GM18868 (cell line): ENCODE data around the gene BEAN1.

Experiments used
- ATAC-seq: cut with Tn5 transposase; IDR thresholded peaks from one replicate; pipeline ENCODE4 v1.9.1; 2021; ENCODE audit warnings: mild to moderate bottlenecking, moderate library complexity; ENCODE audit not compliant: unreplicated experiment

Gene BEAN1

DNA sequence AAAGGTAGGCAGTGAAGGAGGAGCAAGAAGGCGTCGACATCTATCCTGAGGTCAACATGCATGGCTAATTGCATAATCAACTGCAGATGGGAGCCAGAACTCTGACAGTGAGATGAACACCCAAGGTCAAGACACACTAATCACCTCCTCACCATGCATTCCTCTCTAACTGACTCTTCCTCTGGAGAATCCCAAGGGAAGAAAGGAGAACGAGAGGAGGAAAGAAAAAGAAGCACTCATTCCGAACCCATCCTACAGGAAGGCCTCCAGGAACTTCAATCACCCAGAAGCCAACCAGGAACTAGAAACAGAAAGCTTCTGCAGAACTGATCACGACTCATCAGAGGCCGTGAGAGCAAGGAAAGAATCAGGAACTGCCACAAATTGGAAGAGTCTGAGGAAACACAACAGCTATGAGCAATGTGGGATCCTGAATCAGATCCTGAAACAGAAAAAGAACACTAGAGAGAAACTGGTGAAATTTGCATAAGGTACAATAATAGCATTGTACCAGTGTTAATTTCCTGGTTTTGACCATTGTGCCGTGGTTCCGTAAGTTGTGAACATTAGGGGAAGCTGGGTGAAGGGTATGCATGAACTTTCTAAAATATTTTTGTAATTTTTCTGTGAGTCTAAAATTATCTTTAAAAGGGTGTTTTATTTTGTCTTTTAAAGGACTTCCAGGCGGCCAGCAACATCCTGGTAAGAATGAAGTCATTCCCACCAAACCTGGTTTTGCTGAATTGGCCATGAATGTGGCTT lies 10.0 kb upstream of the BEAN1 start:
- ATAC-seq: no peak

DNA sequence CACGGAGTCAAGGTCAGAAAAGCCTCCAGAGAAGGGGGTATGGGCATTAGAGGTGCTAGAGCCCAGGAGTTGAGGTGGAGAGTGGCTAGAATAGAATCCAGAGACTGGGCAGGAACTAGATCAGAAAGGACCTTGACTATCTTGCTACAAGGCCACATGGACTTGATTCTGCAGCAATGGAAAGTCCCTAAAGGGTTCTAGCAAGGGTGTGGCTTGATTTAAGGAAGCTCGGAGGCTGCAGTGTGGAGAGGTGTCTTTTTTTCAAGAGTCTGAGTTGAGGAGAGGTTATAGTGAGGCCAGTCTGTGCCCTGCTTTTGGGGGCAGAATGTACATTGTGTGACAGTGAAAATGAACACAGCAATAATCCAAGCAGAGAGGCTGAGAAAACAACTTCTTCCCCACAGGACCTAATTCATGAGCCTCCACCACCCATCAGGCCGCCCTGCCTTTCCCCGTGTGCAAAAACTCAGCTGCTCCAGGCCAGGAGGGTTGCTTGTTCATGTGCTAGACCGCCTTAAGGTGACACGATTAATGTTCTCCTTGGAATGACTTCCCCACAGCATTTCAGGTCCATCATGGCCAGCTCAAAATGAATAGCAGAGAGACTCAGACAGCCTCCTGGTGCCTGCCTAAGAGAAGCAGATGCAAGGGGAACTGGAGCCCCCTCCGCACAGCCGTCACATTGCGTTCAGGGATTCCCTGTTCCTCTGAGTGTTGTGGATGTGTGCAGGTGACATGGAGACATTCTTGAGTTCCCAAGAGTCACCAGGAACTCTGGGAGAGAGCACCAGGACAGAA lies 8.7 kb upstream of the BEAN1 start:
- ATAC-seq: no peak

DNA sequence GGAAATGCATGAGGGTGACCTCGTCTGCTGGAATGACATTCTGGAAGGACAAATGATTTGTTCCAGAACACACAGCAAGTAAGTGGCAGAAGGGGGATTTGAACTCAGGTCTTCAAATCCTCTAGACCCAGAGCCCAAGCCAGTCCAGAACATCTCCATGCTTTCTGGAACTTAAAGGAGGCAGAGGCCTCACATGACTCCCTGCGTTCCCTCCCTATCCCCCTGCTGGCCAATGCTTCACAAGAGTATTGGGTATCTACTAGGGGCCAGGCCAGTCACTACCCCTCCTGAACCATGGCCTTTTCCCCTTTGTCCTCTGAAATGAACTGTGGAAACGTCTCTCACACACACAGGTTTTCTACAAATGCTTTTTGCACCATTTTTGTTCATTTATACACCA lies 7.6 kb upstream of the BEAN1 start:
- ATAC-seq: no peak

DNA sequence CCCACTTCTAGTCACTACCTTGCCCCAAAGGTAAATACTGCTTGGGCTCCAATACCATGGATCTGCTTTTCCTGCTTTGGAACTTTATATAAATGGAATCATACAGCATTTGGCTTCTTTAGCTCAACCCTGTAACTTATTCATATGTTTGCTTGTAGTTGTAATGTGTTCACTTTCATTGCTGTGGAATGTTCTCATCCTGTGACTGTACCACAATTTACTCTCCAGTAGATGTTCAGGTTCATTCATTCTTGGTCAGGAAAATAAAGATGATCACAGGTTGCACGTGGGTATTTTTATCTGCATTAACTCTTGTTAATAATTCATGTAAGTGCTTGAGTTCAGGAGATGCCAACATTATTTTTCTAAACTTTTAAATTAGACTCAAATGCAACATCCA lies 6.7 kb upstream of the BEAN1 start:
- ATAC-seq: no peak

DNA sequence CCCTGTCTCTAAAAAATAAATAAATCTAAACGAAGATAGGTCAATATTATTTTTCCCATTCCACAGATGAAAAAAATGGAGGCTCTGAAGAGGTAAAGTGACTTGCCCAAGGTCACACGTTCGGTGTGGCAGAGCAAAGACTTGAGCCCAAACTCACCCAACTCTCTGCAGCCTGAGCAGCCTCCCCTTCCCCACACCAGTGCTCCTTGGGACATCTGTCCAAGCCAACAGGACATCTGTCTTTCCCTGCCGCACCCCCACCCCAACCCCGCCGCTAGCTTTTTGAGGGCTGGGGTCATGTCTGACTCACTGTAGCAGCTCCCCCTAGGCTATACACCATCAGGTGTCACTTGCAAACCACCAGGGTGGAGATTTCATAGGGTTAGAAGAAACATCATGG lies 5.2 kb upstream of the BEAN1 start:
- ATAC-seq: no peak

DNA sequence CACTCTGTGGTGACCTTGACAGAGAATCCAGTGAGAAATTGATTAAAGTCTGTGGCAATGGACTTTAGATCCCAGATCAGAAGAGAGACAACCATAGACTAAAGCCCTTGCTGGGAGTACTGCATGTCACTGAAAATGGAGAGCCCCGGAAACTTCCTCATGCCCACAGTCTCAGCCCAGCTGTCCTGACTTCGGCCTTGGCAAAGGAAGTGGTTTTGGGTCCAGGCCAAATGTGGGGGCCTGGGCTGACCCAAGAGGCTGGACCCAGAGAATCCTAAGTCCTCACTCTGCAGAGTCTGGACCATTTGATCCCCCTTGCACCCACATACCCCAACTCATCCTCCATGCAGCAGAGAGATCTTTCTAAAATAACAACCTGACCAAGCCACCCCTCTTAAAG lies 4.7 kb upstream of the BEAN1 start:
- no peak for ATAC-seq

DNA sequence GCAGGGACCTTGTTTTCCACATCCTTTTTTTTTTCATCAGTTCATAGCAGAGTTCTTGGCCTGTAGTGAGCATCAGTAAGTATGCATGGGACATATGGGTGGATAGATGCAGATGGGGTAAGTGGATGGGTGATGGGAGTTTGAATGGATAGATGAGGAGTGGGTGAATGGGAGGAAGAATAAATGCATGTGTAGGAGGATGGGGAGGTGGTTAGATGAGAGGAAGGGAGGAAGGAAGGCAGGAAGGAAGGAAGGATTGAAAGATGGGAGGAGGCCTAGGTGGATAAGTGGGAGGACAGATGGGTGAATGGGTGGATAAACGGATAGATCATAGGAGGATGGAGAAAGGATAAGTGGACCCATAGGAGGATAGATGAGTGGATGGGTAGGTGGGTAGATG lies 3.9 kb upstream of the BEAN1 start:
- ATAC-seq: no peak

DNA sequence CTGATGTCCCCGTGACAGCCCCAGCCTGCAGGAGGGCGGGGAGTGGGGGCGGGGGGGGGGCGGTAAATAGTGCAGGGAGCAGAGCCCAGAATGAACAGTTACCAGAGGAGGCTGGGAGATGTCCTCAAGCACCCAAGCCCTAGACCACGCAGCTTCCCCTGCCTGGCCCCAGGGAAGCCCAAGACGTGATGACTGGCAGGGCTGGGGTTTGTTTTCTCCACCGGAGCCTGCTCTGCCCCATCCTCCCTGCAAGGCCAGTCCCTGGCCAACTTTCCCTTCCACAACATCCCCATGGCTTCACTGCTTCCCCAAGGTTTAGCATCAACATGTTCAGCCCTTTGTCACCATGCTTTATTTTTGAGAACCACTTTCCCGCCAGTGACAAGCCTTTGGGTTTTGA lies 1.4 kb upstream of the BEAN1 start:
- no peak for ATAC-seq

DNA sequence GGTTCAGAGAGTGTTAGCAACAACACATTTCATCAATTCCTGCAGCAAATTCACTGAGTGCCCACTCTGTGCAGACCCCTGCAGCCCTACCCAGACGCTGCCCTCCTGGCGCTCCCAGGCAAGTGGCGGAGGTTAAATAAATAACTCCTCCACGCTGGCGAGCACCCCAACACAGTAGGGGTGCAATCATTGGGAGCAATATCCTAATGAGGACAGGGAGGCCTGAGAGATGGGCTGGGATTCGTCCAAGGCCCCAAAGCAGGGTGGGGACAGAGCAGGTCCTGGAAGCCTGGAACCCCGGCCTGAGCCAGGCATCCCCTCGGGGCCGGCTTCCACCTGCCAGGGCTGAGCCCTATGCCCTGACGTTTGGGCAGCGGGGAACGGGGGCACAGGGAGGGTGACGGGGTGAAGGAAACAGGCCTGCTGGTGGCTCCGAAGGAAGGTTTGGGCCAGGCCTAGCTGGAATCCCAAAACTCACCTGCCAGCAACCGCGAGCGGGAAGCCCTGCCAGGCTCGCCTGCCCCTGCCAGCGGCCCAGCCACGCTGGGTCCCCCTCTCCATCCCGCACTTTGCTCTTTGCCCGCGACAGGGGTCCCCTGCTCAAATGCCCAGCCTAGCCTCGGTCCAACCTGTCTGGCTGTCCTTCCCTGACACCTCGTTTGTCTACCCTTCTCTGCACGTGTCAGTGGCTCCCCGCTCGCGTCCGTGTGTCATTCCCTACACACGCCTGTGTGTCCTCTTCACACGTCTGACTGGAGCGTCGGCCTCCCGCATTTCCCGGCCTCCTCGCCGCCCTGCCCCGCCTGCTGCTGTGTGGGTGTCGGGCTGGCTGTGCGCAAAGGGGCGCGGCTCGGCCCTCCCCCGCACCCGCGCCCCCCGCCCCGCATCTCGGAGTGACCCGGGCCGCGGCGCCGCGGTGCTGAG lies 721 bp upstream of the BEAN1 start:
- ATAC-seq: no peak

DNA sequence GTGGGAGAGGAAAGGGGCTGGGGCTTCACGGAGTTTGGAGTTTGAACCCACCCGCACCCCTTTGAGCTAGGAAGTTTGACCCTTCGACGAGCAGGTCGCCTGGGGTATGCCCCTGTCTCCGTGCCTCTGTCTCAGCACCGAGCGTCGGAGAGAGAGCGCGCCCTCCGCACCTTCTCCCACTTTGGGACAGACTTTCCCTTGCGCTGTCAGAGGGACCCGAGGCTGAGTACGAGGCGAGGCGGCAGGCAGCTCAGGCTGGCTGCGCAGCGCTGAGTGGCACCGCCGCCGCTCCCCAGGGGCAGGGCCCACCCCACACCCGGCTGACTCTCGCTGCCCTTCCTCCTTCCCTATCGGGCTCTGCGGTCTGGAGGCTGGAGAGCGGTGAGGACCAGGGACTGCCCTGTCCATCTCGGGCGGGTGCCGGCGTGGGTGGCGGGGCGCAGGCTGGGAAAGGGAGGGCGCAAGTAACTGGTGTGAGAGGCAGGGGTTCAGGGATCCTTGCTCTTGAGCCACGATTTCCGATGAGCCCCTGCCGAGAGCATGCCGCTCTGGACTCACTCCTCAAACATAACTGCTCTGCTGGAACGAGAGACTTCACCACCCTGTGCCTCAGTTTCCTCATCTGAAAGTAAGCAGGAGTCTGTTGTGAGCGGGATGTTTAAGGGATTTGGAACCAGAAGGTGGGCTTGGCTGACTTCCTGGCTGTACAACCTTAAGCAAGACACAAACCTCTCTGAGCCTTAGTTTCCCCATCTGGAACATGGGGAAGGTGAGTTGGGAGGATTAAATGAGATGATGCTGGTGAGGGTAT lies 981 bp downstream of the BEAN1 start:
- no peak for ATAC-seq

DNA sequence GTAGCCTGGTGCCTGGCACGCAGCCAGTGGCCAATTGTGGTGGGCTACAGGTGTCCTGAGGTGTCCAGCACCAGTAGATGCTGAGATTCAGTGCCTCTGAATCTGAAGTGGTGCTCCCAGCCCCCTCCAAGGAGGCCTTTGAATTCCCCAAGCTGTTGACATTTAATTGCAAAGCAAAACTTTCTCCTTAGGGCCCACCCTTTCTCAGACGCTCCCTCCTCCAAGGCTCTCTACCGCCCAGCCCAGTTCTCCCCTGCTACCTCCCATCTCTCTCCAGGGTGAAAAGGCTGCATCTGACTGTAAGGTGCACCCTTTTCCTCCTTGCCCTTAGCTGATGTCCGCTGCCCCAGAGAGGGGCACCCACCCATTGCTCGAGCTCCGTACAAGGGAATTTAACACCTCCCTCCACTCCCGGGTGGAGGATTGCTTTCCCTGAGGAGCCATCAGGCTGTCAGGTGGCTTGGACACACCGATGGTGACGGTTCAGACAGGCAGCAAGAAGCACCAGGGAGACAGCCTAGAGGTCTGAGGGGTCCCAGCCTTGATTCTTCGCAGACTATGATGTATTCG lies 1.7 kb downstream of the BEAN1 start:
- ATAC-seq: no peak

DNA sequence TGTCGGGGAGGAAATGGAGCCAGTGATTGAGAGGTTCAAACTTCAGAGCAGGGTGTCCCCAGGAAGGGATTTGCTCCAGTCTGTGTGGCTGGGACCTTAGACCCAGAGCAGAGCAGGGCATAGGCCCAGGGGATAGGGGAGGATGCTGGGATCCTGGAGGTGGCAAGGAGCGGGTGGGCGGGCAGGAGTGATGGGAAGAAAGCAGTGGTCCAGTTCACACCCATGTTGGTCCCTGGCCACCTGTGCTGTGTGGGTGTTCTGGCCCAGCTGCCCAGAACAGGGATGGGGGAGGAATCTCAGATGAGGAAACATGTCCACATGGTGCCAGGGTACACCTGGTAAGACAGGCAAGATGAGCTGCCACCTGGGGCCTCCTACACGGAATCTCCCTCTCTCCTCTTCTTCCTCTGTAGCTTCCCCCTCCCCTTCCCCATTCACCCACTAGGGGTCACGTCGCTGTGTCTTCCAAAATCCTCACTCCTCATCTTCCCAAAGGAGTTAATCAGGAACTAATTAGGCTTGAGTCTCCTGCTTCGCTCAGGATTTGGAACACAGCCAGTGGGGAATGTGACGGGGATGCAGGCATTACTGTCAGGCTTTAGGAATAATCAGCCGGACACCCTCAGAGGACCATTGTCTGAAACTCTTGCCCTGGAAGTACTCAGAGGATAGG lies 2.3 kb downstream of the BEAN1 start:
- no peak for ATAC-seq

DNA sequence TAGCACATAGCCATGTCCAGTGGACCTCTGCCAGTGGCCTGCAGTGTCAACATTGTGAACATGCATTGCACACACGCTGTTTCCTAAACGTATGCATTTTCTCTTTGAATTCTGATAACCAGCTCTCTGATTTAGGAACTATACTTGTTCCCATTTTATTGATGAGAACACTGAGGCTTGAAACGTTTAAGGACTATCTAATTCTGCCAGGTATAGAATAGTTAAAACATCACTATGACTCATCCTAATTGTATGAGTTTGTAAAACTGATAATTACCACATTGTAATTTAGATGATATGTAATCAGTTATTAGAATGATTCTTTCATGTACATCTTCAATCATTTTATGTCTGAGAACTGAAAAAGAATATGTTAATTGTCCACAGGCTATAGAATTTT lies 3.1 kb downstream of the BEAN1 start:
- no peak for ATAC-seq

DNA sequence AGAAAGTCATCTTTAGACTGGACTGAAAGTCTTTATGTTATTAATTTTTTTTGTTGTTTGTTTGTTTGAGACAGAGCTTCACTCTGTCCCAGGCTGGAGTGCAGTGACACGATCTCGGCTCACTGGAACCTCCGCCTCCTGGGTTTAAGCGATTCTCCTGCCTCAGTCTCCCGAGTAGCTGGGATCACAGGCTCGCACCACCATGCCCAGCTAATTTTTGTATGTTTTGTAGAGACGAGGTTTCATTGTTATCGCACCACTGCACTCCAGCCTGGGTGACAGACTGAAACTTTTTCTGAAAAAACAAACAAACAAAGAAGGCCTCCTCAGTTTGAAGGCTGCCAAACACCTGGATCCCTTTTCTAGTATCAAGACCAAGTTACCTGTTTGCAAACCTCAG lies 4.7 kb downstream of the BEAN1 start:
- ATAC-seq: no peak

DNA sequence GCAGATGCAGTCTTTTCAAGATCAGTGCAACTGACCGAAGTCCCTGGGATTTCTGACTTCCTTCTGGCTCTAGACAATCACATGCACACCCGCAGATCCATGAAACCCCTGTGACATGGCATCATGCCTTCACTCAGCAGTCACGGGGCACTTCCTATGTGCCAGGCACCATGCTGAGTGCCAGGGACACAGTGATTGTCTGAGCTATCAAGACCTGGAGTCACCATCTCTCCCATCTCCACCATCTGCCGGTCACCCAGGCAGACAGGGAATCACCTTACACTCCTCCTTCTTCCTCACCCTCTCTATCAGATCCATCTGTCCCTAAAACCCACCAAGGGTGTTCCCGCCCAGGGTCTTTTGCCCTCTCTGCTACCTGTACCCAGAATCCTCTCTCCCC lies 5.3 kb downstream of the BEAN1 start:
- no peak for ATAC-seq

DNA sequence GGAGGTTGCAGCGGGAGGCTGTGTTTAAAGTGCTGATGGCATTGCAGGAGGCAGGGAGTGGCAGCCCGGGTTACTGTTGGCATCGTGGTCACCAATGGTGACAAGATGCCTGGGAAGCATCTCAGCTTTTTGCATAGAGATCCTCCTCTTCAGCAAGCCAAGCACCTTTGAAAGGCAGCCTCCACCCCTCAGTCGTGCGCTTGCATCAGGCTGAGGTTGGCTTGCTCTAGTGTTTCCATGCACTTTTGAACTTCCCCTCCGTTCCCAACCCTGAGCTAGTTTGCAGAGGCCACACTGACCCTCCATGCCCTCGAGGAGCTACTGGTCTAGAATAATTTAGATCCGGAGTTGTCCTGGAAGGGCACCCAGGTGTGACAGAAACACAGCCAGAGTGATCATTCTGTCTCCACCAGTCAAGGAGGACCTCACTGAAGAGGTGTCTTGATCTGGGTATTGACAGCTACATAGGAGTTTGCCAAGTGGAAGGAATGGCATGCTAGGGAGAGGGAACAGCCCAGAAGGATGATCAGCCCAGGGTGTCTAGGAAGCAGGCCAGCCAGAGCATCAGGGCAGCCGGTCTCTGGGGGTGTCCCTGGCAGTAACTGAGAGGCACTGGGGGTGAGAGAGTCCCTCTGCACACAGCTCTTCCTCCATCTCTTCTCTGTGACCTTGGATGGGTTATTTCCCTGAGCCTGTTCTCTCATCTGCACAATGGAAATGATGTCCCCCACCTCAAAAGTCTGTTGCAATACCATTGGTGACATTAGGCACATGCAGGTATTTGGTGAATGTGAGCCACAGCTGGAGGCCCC lies 7.7 kb downstream of the BEAN1 start:
- ATAC-seq: no peak

DNA sequence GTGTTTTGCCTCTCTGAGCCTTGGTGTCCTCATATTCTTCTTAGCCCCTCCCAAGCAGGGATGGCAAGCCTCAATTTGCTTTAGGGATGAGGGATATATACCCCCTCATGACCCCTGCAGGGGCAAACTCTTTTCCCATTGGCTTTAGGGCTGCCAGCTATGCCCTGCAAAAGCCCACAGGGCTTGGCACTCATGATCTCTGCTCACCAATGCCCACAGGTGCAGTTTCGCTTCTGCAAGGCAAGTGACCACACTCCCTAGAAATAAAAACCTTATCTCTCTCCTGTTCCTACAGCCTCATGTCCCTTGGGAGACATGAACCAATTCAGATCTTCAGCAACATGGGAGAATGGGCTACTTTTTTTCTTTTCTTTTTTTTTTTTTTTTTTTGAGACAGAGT lies 8.8 kb downstream of the BEAN1 start:
- no peak for ATAC-seq

DNA sequence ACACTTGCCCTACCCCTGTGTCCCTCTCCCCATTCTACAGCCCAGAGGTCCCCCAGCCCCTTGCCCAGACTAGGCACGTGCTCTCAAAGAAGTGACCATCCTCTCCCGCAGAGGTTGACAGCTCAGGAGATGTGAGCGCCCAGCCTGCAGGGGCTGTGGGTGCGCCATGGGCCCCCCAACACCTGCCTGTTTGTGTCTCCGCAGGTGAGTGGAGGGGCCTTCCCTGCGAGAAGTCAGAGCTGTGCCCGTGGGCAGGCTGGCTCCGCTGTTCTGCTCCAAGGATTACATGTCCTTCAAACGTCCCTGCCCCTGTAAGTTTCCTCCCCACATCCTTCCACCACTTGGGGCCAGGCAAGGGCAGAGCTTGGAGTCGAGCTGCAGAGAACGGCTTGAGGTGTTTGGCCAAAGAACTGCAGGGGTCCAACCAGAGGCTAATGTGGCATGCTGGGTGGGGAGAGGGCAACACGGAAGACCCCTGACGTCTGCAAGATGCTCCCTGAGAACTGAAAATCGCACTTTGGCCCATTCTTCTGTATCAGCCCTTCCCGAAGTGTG lies 10.4 kb downstream of the BEAN1 start:
- ATAC-seq: no peak

DNA sequence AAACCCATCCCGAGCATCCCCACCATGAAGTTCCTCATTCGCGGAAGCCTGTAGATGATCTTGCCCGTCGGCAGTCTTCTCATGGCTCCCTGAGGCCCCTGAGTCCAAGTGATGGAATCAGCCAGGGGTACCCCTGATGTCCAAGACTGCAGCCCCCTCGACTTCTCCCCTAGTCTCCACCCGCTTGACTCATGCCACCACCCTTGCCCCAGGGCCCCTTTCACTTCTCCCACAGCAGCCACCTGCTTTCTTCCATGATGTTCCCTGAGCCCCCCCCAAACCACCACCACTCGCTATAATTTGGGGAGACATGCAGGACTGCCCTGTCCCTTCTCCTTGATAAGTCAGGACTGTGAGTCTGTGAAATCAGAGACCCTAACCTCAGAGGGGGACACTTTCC lies 11.4 kb downstream of the BEAN1 start:
- ATAC-seq: no peak
